Occipital lobe (tissue), 2 donors: ENCODE results near the gene AKT1S1. TPM values are rescaled to one million over a fixed set of nuclear protein-coding genes. Genes with fewer than 3 reads are reported as not detected.
"Not testable (repeated sequence)": the region's sequence is repeated elsewhere in the genome, so short reads cannot be mapped to it uniquely, and the experiment has no call there.

Source experiments
- DNase-seq: peaks from one replicate; lab custom pipeline; 2025; lab: John Stamatoyannopoulos, UW
- total RNA-seq: library from RNA; depleted of rRNA; stranded (reverse); fragments of >200 nt; gene quantifications from one replicate; pipeline ENCODE4 v1.2.3, GENCODE V29; 2014

The AKT1S1 gene
- 3.9 TPM for total RNA-seq

- DNase-seq, result peak; percentile 98
Measured at GRCh38 chr19:49877020-49877878, at the start of gene AKT1S1, which contains the start of gene TBC1D17. Gene AKT1S1 (minus strand): TSS chr19:49877355. CDS start chr19:49873295, 4,060 bp downstream. Gene TBC1D17 (plus strand): TSS chr19:49877702. CDS start chr19:49877724, 22 bp downstream.

- DNase-seq, result no peak
Measured at GRCh38 chr19:49926515-49926914, 49.4 kb upstream of the AKT1S1 start.

GRCh38 chr19:49925486-49925885, 48.3 kb upstream of the AKT1S1 start:
- DNase-seq, result no peak

GRCh38 chr19:49924881-49925210, 47.7 kb upstream of the AKT1S1 start:
- DNase-seq, result not testable (repeated sequence)

- no peak for DNase-seq
Measured at GRCh38 chr19:49924004-49924880, 47.1 kb upstream of the AKT1S1 start.

GRCh38 chr19:49923055-49924003, 46.2 kb upstream of the AKT1S1 start:
- DNase-seq, result no peak

GRCh38 chr19:49921871-49922795, 45.0 kb upstream of the AKT1S1 start:
- no peak for DNase-seq

GRCh38 chr19:49920624-49921363, 43.6 kb upstream of the AKT1S1 start:
- no peak for DNase-seq

GRCh38 chr19:49918089-49918488, 40.9 kb upstream of the AKT1S1 start:
- no peak for DNase-seq

GRCh38 chr19:49916839-49917733, 39.9 kb upstream of the AKT1S1 start:
- DNase-seq, result no peak

- DNase-seq, result no peak
Measured at GRCh38 chr19:49915271-49915670, 38.1 kb upstream of the AKT1S1 start.

GRCh38 chr19:49913720-49914119, 36.6 kb upstream of the AKT1S1 start:
- DNase-seq, result no peak

- DNase-seq, result peak; percentile 69
Measured at GRCh38 chr19:49912965-49913685, 36.0 kb upstream of the AKT1S1 start.

GRCh38 chr19:49911381-49912145, 34.4 kb upstream of the AKT1S1 start:
- no peak for DNase-seq

- DNase-seq, result no peak
Measured at GRCh38 chr19:49910179-49910578, 33.0 kb upstream of the AKT1S1 start.

- DNase-seq, result no peak
Measured at GRCh38 chr19:49908480-49909420, 31.6 kb upstream of the AKT1S1 start.
